Prostate gland (tissue), 2 donors: Measurements from ENCODE around the gene CTNNBIP1. TPM values are rescaled to one million over a fixed set of nuclear protein-coding genes. Genes with fewer than 3 reads are reported as not detected.

ENCODE experiments used
- DNase-seq: peaks from one replicate; pipeline ENCODE4 v3.0.0-alpha.2; 2019; ENCODE audit warnings: low spot score
- H3K27ac ChIP-seq, 2 donors: fragments of 200-600 bp; sonication (generic); 2 replicates each; pipeline ENCODE4 v1.5.1; 2017 to 2019
- H3K27me3 ChIP-seq: fragments of 200-600 bp; sonication (generic); replicated peaks from 2 replicates; pipeline ENCODE4 v1.5.1; 2019; ENCODE audit not compliant: insufficient read depth
- H3K36me3 ChIP-seq, 2 donors: fragments of 200-600 bp; sonication (generic); 1 replicate in 1 of 2; 2 replicates in 1 of 2; pipeline versions ENCODE4 v1.5.1 to v1.8.1; 2017 to 2019
- H3K4me1 ChIP-seq: fragments of 200-600 bp; sonication (generic); replicated peaks from 2 replicates; pipeline ENCODE4 v1.5.1; 2019
- H3K4me3 ChIP-seq, 2 donors: fragments of 200-600 bp; sonication (generic); 2 replicates each; pipeline ENCODE4 v1.5.1; 2017 to 2019
- H3K9me3 ChIP-seq: fragments of 200-600 bp; sonication (generic); 2 replicates; pipeline ENCODE4 v1.5.1; 2017
- CTCF ChIP-seq, 4 experiments: fragments of 200-600 bp in 2 of 4; fragments of 450-650 bp in 2 of 4; sonication (generic) in 2 of 4; IDR thresholded peaks; 1 replicate in 3 of 4; 2 replicates in 1 of 4; pipeline ENCODE4 v1.5.1; 2016 to 2019; ENCODE audit warnings: antibody characterized with exemption in 4 of 4, mild to moderate bottlenecking in 2 of 4, moderate library complexity in 2 of 4
- POLR2A ChIP-seq: fragments of 450-650 bp; IDR thresholded peaks from one replicate; pipeline ENCODE4 v1.6.1; 2016; ENCODE audit warnings: antibody characterized with exemption, mild to moderate bottlenecking
- POLR2AphosphoS5 ChIP-seq: sonication (generic); formaldehyde crosslinking; IDR thresholded peaks from one replicate; pipeline ENCODE4 v1.6.1; 2017; ENCODE audit warnings: antibody characterized with exemption
- whole genome bisulfite sequencing: methylation state at CpG from one replicate; pipeline ENCODE4 v1.1.5; 2018; 5-methylcytosine and 5-hydroxymethylcytosine counted together
- intact Hi-C: fragments of 100-400 bp; cut with DNase I; formaldehyde crosslinking; loops from one replicate; pipeline ENCODE4 v1.14.2; 2022
- total RNA-seq, 2 donors: library from RNA; depleted of rRNA; stranded (reverse); fragments of >200 nt; gene quantifications; one replicate each; pipeline ENCODE4 v1.1.0, GENCODE V29; 2016

Gene CTNNBIP1
- total RNA-seq, 2 donors from 2014 or later: 56.9 to 101 TPM

DNA sequence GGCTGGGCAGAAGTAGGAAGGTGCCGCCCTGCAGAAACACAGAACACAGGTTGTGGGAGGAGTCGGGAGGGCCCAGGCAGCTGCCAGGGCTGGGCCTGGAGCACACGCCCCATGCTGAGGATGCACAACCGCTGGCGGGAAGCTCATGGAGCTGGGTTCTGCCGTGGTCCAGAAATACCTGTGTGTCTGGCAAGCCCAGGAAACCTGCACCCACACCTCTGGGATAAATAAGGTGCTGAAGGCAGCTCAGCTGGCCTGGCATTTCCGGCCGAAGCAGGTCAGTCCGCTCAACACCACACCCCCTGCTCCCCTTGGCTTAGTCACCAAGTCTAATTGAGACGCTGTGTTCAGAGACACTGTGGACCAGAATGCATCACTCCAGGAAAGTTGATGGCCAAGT, 32.1 kb downstream of the CTNNBIP1 start:
- intact Hi-C loops: loop anchor here (5.0 to 10.0 kb wide), 3 partner anchors 64 to 457 kb away; partner anchors contain the start of genes LZIC and NMNAT1
- peaks cover 2% of the 10 kb centered on the region for H3K4me1 ChIP-seq
- H3K4me3 ChIP-seq: no peak overlapping the region
- H3K36me3 ChIP-seq: no peaks in the 10 kb centered on the region
- no peaks in the 10 kb centered on the region for H3K9me3 ChIP-seq
- H3K27ac ChIP-seq: no peak overlapping the region
- WGBS: 44% methylated on average over 10 of the region's 10 CpGs
- no peaks in the 10 kb centered on the region for H3K27me3 ChIP-seq
- no peak for TF ChIP-seq CTCF (IDR thresholded peaks at IDR 0.05)
- no peak for TF ChIP-seq POLR2A
- TF ChIP-seq POLR2AphosphoS5: peak; percentile 13
- DNase-seq: no peak

DNA sequence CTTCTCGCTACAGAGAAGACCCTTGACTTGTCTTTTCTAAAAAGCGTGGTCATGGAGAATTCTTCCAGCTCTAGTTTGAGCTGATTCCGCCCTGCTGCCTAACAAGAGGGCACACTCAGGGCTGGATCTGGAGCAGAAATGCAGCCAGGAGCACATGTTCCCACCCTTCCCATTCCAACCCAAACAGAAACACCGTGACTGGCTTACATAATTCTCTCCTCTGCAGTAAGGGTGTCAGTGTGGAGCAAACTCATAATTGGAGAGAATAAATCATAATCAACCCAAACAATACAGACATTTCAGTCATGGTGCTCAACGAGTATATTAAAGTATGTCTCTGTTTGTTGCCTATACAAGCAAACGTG, 34.5 kb downstream of the CTNNBIP1 start:
- no peaks in the 10 kb centered on the region for H3K27me3 ChIP-seq
- no peaks in the 10 kb centered on the region for H3K36me3 ChIP-seq
- TF ChIP-seq POLR2AphosphoS5: no peak
- TF ChIP-seq POLR2A: no peak
- TF ChIP-seq CTCF (IDR thresholded peaks at IDR 0.05): no peak
- DNase-seq: no peak
- intact Hi-C loops: loop anchor here (2.0 to 10.0 kb wide), 4 partner anchors 67 to 459 kb away; partner anchors contain the start of genes LZIC, NMNAT1 and UBE4B
- H3K9me3 ChIP-seq: no peaks in the 10 kb centered on the region
- H3K27ac ChIP-seq: no peak overlapping the region
- 46% methylated on average over 6 of the region's 6 CpGs for WGBS
- H3K4me1 ChIP-seq: peaks cover 2% of the 10 kb centered on the region
- H3K4me3 ChIP-seq: no peak overlapping the region

DNA sequence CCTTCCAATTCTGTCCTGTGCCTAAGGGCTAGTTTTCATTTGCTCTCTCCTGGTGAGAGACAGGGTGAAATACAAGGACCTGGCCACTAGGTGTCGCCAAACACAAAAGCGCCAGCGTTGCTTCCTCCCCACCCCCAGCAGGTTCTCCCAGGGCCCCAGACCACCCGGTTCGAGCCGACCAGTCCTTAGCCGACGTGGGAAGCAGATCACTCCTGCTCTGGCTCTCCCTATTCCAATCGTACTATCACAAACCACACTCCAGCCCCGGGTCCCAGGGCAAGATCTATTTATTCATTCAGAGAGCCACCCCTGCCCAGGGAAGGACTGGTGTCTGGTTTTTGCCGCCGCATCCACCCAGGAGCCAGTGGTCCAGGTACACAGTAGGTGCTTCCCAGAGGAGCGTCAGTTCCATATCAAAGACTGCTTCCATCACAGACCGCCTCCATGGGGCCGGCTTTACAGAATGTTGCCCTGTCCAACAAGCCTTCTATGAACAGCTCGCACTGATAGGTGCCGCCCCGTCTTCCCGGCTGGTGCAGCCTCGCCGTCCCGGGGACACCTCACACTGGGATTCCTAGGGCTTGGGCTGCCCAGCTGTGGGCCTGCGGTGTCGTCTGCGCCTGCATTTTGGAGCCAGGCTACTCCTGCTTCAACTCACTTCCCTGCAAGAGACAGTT, 35.0 kb downstream of the CTNNBIP1 start:
- peak overlapping the region; percentile 18 to 57 for H3K27ac ChIP-seq
- no peak overlapping the region for H3K4me3 ChIP-seq
- no peaks in the 10 kb centered on the region for H3K36me3 ChIP-seq
- H3K9me3 ChIP-seq: no peaks in the 10 kb centered on the region
- peak; percentile 56 for DNase-seq
- peaks cover 2% of the 10 kb centered on the region for H3K4me1 ChIP-seq
- no peaks in the 10 kb centered on the region for H3K27me3 ChIP-seq
- intact Hi-C loops: loop anchor here (2.0 to 10.0 kb wide), 4 partner anchors 67 to 460 kb away; partner anchors contain the start of genes LZIC, NMNAT1 and UBE4B
- TF ChIP-seq POLR2AphosphoS5: peak; percentile 46
- no peak for TF ChIP-seq POLR2A
- TF ChIP-seq CTCF (IDR thresholded peaks at IDR 0.05): peak; percentile 91 to 94 (median 92)
- WGBS: 36% methylated on average over 25 of the region's 25 CpGs

DNA sequence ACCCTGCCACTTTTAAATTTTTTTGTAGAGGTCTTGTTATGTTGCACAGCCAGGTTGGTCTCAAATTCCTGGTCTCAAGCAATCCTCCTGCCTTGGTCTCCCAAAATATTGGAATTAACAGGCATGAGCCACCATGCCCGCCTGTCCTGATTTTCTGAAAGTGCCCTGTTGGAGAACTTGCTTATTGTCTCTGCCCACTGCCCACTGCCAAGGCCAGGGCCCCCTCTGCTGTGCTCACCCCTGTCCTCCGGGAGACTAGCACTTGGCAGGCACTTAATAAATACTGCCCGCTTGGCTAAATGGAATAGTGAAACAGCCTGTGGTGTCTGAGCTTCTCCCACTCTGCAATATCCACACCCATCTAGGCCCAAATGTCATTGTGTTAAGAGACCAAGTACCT, 35.7 kb downstream of the CTNNBIP1 start:
- intact Hi-C loops: loop anchor here (2.0 to 10.0 kb wide), 3 partner anchors 158 to 460 kb away; partner anchors contain the start of gene UBE4B

More for the DNA sequence above, 35.7 kb downstream of the CTNNBIP1 start:
- TF ChIP-seq POLR2A (no peak), POLR2AphosphoS5 (no peak), CTCF (IDR thresholded peaks at IDR 0.05) (no peak)
- Histone ChIP-seq H3K4me3 (no peak overlapping the region), H3K27me3 (no peaks in the 10 kb centered on the region), H3K9me3 (no peaks in the 10 kb centered on the region), H3K4me1 (peaks cover 2% of the 10 kb centered on the region), H3K27ac (peak overlapping the region in 1 of 2 donors; percentile 18), H3K36me3 (no peaks in the 10 kb centered on the region)
- DNase-seq: no peak
- 68% methylated on average over 3 of the region's 3 CpGs for WGBS
